VCaP (cell line): Measurements from ENCODE around the gene MPP4.
A peak's percentile ranks its signal among the peaks of the same experiment; 100 is the strongest.

Source experiments
- H3K27ac ChIP-seq: fragments of 450-650 bp; 2 replicates; pipeline ENCODE4 v1.5.1; 2017
- TF ChIP-seq, protein P1 (sequence below): fragments of 450-650 bp; conservative IDR thresholded peaks from 2 replicates; pipeline ENCODE4 v1.5.1; 2017; ENCODE audit warnings: mild to moderate bottlenecking, moderate library complexity

The MPP4 gene

DNA sequence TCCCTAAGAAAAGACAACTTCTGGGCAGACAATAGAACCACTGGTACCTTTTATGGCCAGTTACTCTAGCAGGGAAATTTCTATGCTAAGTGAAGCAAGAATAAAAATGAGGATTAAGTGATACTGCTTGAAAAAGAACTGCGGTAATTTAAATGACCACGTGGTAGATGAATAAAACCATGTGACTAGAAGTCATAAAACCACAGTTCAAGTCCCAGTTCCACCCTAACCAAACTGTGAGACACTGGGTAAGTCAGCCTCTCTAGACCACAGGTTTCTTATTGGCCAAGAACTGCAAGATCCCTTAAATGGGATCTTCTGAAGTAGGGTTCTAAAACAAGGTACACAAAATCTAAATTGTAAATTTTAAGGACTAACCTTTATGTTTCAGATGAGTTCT lies 67.9 kb downstream of the MPP4 start:
- no peak overlapping the region for H3K27ac ChIP-seq
- TF ChIP-seq, protein P1, sequence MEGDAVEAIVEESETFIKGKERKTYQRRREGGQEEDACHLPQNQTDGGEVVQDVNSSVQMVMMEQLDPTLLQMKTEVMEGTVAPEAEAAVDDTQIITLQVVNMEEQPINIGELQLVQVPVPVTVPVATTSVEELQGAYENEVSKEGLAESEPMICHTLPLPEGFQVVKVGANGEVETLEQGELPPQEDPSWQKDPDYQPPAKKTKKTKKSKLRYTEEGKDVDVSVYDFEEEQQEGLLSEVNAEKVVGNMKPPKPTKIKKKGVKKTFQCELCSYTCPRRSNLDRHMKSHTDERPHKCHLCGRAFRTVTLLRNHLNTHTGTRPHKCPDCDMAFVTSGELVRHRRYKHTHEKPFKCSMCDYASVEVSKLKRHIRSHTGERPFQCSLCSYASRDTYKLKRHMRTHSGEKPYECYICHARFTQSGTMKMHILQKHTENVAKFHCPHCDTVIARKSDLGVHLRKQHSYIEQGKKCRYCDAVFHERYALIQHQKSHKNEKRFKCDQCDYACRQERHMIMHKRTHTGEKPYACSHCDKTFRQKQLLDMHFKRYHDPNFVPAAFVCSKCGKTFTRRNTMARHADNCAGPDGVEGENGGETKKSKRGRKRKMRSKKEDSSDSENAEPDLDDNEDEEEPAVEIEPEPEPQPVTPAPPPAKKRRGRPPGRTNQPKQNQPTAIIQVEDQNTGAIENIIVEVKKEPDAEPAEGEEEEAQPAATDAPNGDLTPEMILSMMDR = no peak

DNA sequence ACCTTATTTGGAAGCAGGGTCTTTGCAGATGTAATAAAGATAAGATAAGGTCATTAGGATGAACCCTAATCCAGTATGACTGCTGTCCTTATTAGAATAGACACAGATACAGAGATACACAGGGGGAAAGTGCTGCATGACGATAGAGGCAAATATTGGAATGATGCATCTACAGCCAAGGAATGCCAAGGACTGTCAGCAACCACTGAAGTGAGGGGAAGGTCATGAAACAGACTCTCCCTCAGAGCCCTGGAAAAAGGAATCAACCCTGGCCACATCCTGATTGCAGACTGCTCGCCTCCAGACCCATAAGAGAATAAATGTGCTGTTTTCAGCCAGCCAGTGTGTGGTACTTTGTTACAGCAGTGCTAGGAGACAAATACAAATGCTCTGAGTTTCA lies 69.9 kb downstream of the MPP4 start:
- TF ChIP-seq, protein P1 = no peak
- no peak overlapping the region for H3K27ac ChIP-seq

DNA sequence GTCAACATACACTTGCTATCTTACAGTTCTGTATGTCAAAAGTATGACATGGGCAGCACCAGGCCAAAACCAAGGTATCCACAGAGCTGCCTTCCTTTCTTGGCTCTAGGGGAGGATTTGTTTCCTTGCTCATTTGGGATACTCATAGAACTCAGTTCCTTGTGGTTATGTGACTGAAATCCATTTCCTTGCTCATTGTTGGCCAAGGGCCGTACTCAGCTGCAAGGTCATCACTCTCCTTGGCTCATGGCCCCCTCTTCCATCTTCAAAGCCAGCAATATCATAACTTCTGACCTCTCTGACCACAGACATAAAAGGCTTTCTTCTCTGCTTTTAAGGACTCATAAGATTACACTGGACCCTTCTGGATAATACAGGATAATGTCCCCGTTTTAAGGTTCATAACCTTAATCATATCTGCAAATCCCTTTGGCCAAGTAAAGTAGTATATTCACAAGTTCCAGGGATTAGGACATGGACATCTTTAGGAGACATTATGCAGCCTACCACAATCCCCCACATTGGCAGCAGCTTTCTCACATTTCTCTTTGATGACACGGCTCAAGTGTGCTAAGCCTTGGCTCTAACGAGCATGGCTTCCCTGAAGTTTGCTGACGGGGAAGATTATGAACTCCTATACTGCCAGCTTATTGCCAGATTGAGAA lies 76.0 kb downstream of the MPP4 start:
- no peak overlapping the region for H3K27ac ChIP-seq
- TF ChIP-seq, protein P1 = no peak

DNA sequence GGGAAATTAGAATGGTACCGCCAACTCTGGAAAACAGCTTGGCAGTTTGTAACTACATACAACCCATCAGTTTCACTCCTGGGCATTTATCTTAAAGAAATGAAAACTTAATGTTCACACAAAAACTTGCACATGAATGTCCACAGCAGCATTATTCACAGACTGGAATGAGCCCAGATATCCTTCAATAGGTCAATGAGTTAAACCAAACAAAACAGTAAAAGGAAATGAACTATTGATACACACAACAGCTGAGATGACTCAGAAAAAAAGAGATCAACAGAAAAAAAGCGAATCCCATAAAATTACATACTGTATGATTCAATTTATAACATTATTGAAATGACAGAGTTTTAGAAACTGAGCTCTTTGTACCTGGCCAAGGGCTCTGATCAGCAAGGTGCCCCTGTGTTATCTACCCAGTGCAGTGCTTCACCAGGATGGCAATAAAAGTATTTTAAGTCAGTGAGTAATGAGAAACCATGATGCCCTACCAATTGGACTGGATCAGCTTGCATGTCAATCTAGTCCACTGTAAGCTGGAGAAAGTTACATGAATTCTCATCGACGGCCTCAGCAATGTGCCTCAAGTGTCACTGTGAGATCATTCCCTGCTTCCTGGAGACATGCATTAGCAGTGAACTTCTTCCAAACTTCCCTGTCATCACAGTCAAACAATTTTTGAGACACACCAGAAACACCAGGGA lies 77.0 kb downstream of the MPP4 start:
- H3K27ac ChIP-seq = no peak overlapping the region
- TF ChIP-seq, protein P1 = no peak

DNA sequence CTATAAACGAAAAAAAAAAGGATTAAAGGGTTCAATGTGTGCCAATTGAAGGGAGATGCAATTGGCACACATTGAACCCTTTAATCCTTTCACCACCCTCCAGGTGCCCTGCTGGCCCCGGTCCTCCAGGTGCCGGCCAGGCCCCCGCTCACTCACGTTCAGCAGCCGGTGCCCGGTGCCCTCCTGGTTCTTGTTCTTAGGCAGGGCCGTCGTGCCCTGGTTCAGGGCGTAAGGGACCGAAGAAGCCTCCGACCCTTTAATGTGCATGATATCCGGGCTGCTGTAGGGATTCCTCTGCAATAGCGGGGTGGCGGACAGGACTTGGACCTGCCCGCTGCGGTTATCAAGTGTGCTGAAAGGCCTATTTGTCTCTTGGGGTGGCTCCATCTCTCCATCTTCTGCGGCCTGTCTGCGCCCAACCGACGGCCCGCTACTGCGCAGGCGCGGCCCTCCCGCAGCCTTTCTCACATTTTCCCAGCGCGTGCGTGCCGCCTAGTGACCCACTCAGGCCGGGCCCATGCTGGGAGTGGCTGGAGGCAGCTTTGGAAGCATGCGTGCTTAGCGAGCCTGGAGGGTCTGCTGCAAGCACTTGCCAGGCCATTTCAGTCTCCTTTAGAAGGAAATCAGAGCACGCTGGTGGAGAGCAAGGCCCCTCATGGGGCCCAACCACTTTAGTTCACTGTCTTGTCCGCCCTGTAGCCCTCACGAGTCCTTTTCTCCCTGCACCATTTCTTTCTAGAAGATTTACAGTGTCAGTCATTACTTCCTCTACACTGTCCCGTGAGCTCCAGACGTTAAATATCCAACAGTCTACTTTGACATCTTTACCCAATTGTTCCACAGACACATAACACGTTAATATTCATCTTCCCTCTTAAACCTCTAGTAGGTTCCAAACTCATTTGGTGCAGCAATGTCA lies 79.4 kb downstream of the MPP4 start:
- H3K27ac ChIP-seq = peak overlapping the region; percentile 69
- TF ChIP-seq, protein P1 = peak; percentile 80

DNA sequence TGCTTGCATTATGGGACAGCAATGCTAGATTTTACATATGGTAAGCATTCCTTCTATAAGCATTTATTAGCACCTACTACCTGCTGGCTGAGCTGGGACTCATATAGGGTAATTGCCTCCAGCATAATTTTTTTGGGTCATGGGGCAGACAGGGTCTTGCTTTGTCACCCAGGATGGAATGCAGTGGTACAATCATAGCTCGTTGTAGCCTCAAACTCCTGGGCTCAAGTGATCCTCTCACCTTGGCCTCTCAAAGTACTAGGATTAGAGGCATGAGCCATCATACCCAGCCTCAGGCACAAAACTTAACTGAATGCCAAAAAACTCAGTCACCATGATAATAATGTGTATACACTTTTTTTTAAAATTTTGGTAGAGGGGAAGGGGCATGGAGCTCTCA lies 90.4 kb downstream of the MPP4 start:
- no peak overlapping the region for H3K27ac ChIP-seq
- TF ChIP-seq, protein P1 = no peak

DNA sequence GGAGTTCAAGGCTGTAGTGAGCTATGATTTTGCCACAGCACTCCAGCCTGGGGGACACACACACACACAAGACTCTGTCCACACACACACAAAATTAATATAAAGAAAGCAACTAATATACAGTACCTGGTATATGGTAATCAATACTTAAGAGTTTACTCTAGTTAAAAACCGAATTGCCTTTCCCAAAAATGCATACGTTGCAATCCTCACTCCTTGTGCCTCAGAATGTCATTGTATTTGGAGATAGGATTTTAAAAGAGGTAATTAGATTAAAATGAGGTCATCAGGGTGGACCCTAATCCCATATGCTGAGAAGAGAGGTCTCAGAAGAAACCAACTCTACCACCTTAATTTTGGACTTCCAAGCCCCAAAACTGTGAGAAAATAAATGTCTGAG lies 90.9 kb downstream of the MPP4 start:
- H3K27ac ChIP-seq = no peak overlapping the region
- TF ChIP-seq, protein P1 = no peak
